Upper lobe of left lung (tissue), 6 donors: ENCODE data around the gene PIK3CD. TPM values are rescaled to one million over a fixed set of nuclear protein-coding genes. Genes with fewer than 3 reads are reported as not detected.
A peak's percentile ranks its signal among the peaks of the same experiment; 100 is the strongest.

Source experiments
- ATAC-seq, 2 donors: fragments of 200-7000 bp; cut with Tn5 transposase; one replicate each; pipeline ENCODE4 v1.9.1; 2022; ENCODE audit warnings: mild to moderate bottlenecking in 2 of 2, moderate library complexity in 2 of 2; ENCODE audit not compliant: low FRiP score in 2 of 2
- DNase-seq, 2 donors: peaks; one replicate each; pipeline ENCODE4 v3.0.0-alpha.2; 2019 to 2020
- H3K27ac ChIP-seq, 4 donors: fragments of 200-600 bp; sonication (generic); one replicate each; pipeline ENCODE4 v1.5.1; 2016 to 2019
- H3K27me3 ChIP-seq, 4 donors: fragments of 200-600 bp; sonication (generic); one replicate each; pipeline ENCODE4 v1.5.1; 2017 to 2019
- H3K36me3 ChIP-seq, 4 donors: fragments of 200-600 bp; sonication (generic); one replicate each; pipeline ENCODE4 v1.5.1; 2016 to 2019
- H3K4me1 ChIP-seq, 4 donors: fragments of 200-600 bp; sonication (generic); one replicate each; pipeline ENCODE4 v1.5.1; 2018 to 2019
- H3K4me3 ChIP-seq, 4 donors: fragments of 200-600 bp; sonication (generic); one replicate each; pipeline ENCODE4 v1.5.1; 2017 to 2019; ENCODE audit warnings: mild to moderate bottlenecking in 2 of 4, moderate library complexity in 1 of 4
- H3K9me3 ChIP-seq, 4 donors: fragments of 200-600 bp; sonication (generic); one replicate each; pipeline ENCODE4 v1.5.1; 2018 to 2019
- CTCF ChIP-seq, 6 experiments: fragments of 450-650 bp in 4 of 6; fragments of 200-600 bp in 2 of 6; sonication (generic) in 2 of 6; IDR thresholded peaks; one replicate each; pipeline ENCODE4 v1.5.1; 2016 to 2019; ENCODE audit warnings: antibody characterized with exemption in 6 of 6
- EP300 ChIP-seq, 4 donors: sonication (generic); formaldehyde crosslinking; IDR thresholded peaks; one replicate each; pipeline ENCODE4 v1.5.1; 2017; ENCODE audit warnings: antibody characterized with exemption in 4 of 4, control low read depth in 2 of 4
- POLR2A ChIP-seq, 4 donors: fragments of 450-650 bp; IDR thresholded peaks; one replicate each; pipeline ENCODE4 v1.5.1; 2016 to 2017; ENCODE audit warnings: antibody characterized with exemption in 4 of 4, mild to moderate bottlenecking in 2 of 4
- POLR2AphosphoS5 ChIP-seq, 2 donors: sonication (generic); formaldehyde crosslinking; IDR thresholded peaks; one replicate each; pipeline ENCODE4 v1.5.1; 2017; ENCODE audit warnings: antibody characterized with exemption in 2 of 2
- WGBS, 2 donors: methylation state at CpG; one replicate each; pipeline ENCODE4 v1.1.5; 2017 to 2018; 5-methylcytosine and 5-hydroxymethylcytosine counted together
- total RNA-seq, 6 donors: library from RNA; depleted of rRNA in 4 of 6; stranded (reverse); fragments of >200 nt in 4 of 6; gene quantifications; one replicate each; pipeline versions ENCODE4 v1.1.0 to v1.2.1, GENCODE V29; 2016 to 2021
- donor health status: DM: no; HTN: no; CAD: no; lungs with moderate emphysema.
- donor health status: DM: no; HTN: yes; CAD: no; lungs with severe emphysema.

Gene PIK3CD
- total RNA-seq, 6 donors from 2014 or later, result 19.0 to 56.6 (median 24.2) TPM

DNA sequence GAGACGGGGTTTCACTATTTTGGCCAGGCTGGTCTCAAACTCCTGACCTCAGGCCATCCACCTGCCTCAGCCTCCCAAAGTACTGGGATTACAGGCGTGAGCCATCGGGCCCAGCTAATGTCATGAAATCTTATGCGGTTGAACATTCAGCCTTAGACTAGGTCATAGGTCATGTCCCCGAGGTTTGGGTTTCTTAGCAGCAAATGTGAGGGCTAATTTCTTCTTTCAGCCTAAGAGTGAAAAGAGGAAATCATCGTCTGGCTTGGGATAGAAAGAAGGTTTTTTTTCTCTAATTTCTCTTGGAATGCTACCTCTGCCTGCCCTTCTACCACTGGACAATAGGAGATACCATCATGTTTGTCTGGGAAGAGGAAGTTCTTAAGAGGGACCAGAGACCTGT lies 18.0 kb upstream of the PIK3CD start:
- WGBS, 2 donors, result 75 to 81% methylated on average over 6 of the region's 6 CpGs

GRCh38 chr1:9634582-9634981 lies 16.9 kb upstream of the PIK3CD start:
- ATAC-seq (no peak), DNase-seq (no peak)
- Histone ChIP-seq H3K27ac (no peak overlapping the region), H3K27me3 (no peaks in the 10 kb centered on the region), H3K4me3 (no peak overlapping the region), H3K36me3 (no peaks in the 10 kb centered on the region), H3K4me1 (peaks cover 0 to 7% (median 0%) of the 10 kb centered on the region in 4 donors), H3K9me3 (no peaks in the 10 kb centered on the region)
- TF ChIP-seq POLR2A (IDR thresholded peaks at IDR 0.05) (no peak), EP300 (IDR thresholded peaks at IDR 0.05) (no peak), POLR2AphosphoS5 (IDR thresholded peaks at IDR 0.05) (no peak), CTCF (IDR thresholded peaks at IDR 0.05) (no peak)
- WGBS, 2 donors, result 84 to 88% methylated on average over 2 of the region's 2 CpGs

More for the DNA sequence above, 18.0 kb upstream of the PIK3CD start:
- Histone ChIP-seq H3K4me3 (no peak overlapping the region), H3K4me1 (peaks cover 0 to 7% (median 3%) of the 10 kb centered on the region in 4 donors), H3K27ac (no peak overlapping the region), H3K27me3 (no peaks in the 10 kb centered on the region), H3K9me3 (no peaks in the 10 kb centered on the region), H3K36me3 (no peaks in the 10 kb centered on the region)
- TF ChIP-seq CTCF (IDR thresholded peaks at IDR 0.05), result no peak
- no peak for TF ChIP-seq POLR2A (IDR thresholded peaks at IDR 0.05)
- no peak for TF ChIP-seq EP300 (IDR thresholded peaks at IDR 0.05)
- TF ChIP-seq POLR2AphosphoS5 (IDR thresholded peaks at IDR 0.05), result no peak
- DNase-seq, result no peak
- no peak for ATAC-seq

DNA sequence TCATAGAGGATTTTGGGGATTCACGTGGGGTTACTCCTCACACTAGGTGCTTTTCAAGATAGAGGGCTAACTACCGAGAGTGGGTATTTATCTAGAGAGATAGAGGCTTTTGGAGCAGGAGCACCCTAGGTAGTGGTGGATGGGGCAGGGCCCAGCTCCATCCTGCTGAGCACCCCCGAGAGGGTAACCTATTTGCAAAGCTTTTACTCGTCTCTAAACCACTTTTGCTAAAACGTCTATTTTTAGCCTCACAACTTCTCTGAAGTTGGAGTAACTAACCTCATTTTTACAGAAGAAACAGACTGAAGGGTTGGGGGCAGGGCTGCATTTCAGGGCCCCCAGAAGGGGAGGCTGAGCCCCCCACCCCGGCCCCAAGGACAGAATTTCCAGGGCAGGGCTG lies 12.3 kb upstream of the PIK3CD start:
- H3K27ac ChIP-seq, result no peak overlapping the region
- no peak for TF ChIP-seq POLR2A (IDR thresholded peaks at IDR 0.05)
- no peak for TF ChIP-seq EP300 (IDR thresholded peaks at IDR 0.05)
- no peak for TF ChIP-seq CTCF (IDR thresholded peaks at IDR 0.05)
- no peak for TF ChIP-seq POLR2AphosphoS5 (IDR thresholded peaks at IDR 0.05)
- ATAC-seq, result no peak
- DNase-seq, result no peak
- no peaks in the 10 kb centered on the region for H3K36me3 ChIP-seq
- WGBS, 2 donors, result 66 to 71% methylated on average over 6 of the region's 6 CpGs
- H3K4me1 ChIP-seq, result peaks cover 0 to 10% (median 2%) of the 10 kb centered on the region in 4 donors
- no peaks in the 10 kb centered on the region for H3K9me3 ChIP-seq
- no peak overlapping the region for H3K4me3 ChIP-seq
- H3K27me3 ChIP-seq, result no peaks in the 10 kb centered on the region

- 45 to 60% methylated on average over 8 of the region's 8 CpGs for WGBS, 2 donors
- TF ChIP-seq POLR2AphosphoS5 (IDR thresholded peaks at IDR 0.05) (no peak), POLR2A (IDR thresholded peaks at IDR 0.05) (no peak), EP300 (IDR thresholded peaks at IDR 0.05) (no peak), CTCF (IDR thresholded peaks at IDR 0.05) (no peak)
- no peak overlapping the region for H3K4me3 ChIP-seq
- no peaks in the 10 kb centered on the region for H3K36me3 ChIP-seq
- H3K27me3 ChIP-seq, result no peaks in the 10 kb centered on the region
- ATAC-seq (peak in 1 of 2 donors; percentile 35), DNase-seq (no peak)
- no peaks in the 10 kb centered on the region for H3K9me3 ChIP-seq
- peaks cover 0 to 13% (median 2%) of the 10 kb centered on the region in 4 donors for H3K4me1 ChIP-seq
- peak overlapping the region in 3 of 4 donors; percentile 19 to 72 (median 35) for H3K27ac ChIP-seq
These were observed 7.9 kb upstream of the PIK3CD start for GRCh38 chr1:9643351-9644256.
